Right cardiac atrium (tissue), 5 donors: ENCODE data around the gene GXYLT1. TPM values are rescaled to one million over a fixed set of nuclear protein-coding genes. Genes with fewer than 3 reads are reported as not detected.

Source experiments
- ATAC-seq, 2 donors: fragments of 200-7000 bp; cut with Tn5 transposase; one replicate each; pipeline versions ENCODE4 v1.8.0 to v1.9.1; 2020; ENCODE audit warnings: moderate library complexity in 2 of 2, mild to moderate bottlenecking in 1 of 2
- DNase-seq, 3 donors: peaks; one replicate each; pipeline ENCODE4 v3.0.0-alpha.2; 2020
- H3K27ac ChIP-seq: one replicate; pipeline ENCODE4 v1.5.1; 2013; ENCODE audit warnings: mild to moderate bottlenecking, low read length, control low read depth, moderate library complexity
- H3K27me3 ChIP-seq: one replicate; pipeline ENCODE4 v1.6.1; 2013; ENCODE audit not compliant: control insufficient read depth, insufficient read depth
- H3K4me1 ChIP-seq: one replicate; pipeline ENCODE4 v1.6.1; 2013; ENCODE audit warnings: low read length; ENCODE audit not compliant: control insufficient read depth, insufficient read depth
- H3K4me3 ChIP-seq: one replicate; pipeline ENCODE4 v1.5.1; 2013; ENCODE audit warnings: low read length, control low read depth
- H3K9me3 ChIP-seq: one replicate; pipeline ENCODE4 v1.6.1; 2013; ENCODE audit warnings: low read length; ENCODE audit not compliant: control insufficient read depth
- WGBS: extraction: QIAGEN DNeasy Blood & Tissue Kit; methylation state at CpG from one replicate; pipeline ENCODE4 v1.1.7; 2013; 5-methylcytosine and 5-hydroxymethylcytosine counted together
- intact Hi-C, 4 donors: fragments of 100-400 bp; cut with DNase I; formaldehyde crosslinking; loops; one replicate each; pipeline versions ENCODE4 v1.11.0 to v1.14.0; 2022 to 2023
- polyA plus RNA-seq: library from polyadenylated mRNA; stranded (reverse); fragments of 200-250 nt; gene quantifications from one replicate; pipeline ENCODE4 v1.2.3, GENCODE V29; 2013
- total RNA-seq, 4 donors: library from RNA; stranded (reverse); fragmentation: NEBNext Ultra II Directional; extraction: Animal tissue kit (Norgen Biotek cat#: 25700); gene quantifications; one replicate each; pipeline ENCODE4 v1.2.1, GENCODE V29; 2021
- donor health status: healthy with polysubstance abuse.
- donor health status: DM: no; HTN: yes; CAD: no.
- donor health status: DM: no; HTN: no; CAD: no.
- donor health status: DM: no; HTN: yes; CAD: no; lungs with severe emphysema.
- donor health status: DM: yes; HTN: yes; CAD: no.

The GXYLT1 gene
- total and polyA plus RNA-seq, 5 donors, result 2.0 to 8.2 (median 6.1) TPM

DNA sequence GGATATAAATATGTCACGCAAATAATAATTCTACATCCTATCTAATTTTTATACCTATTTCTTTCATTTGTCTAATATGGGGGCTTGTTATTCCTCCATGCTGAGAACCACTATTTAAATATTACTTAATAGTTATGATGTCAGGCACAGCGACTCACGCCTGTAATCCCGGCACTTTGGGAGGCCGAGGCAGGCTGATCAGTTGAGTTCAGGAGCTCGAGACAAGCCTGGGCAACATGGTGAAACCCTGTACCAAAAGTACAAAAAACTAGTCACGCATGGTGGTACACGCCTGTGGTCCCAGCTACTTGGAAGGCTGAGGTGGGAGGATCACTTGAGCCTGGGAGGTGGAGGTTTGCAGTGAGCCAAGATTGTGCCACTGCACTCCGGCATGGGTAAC lies 45.2 kb downstream of the GXYLT1 start:
- intact Hi-C loops, result no loop called here
- Histone ChIP-seq H3K27me3 (no peaks in the 10 kb centered on the region), H3K4me1 (no peaks in the 10 kb centered on the region), H3K27ac (no peak overlapping the region), H3K4me3 (no peak overlapping the region), H3K9me3 (no peaks in the 10 kb centered on the region)
- no peak for ATAC-seq
- 96% methylated on average over 9 of the region's 9 CpGs for WGBS
- no peak for DNase-seq

GRCh38 chr12:42097971-42098370 lies 46.7 kb downstream of the GXYLT1 start:
- peak in 1 of 2 donors; percentile 37 for ATAC-seq
- WGBS, result 23% methylated on average over 5 of the region's 5 CpGs
- intact Hi-C loops, result no loop called here

DNA sequence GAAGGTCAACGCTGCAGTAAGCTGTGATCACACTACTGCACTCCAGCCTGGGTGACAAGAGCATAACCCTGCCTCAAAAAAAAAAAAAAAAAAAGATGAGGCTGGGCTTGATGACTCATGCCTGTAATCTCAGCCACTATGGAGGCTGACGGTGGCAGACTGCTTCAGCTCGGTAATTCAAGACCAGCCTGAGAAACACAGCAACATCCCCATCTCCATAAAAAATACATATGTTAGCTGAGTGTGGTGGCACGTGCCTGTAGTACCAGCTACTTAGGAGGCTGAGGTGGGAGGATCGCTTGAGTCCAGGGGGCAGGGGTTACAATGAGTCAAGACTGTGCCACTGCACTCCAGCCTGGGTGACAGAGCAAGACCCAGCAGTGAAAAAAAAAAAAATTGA lies 50.4 kb downstream of the GXYLT1 start:
- intact Hi-C loops, result no loop called here
- DNase-seq (no peak), ATAC-seq (peak; percentile 38 to 39)
- no peak overlapping the region for H3K27ac ChIP-seq
- 82% methylated on average over 5 of the region's 5 CpGs for WGBS
- no peaks in the 10 kb centered on the region for H3K4me1 ChIP-seq
- H3K4me3 ChIP-seq, result no peak overlapping the region
- no peaks in the 10 kb centered on the region for H3K27me3 ChIP-seq
- no peaks in the 10 kb centered on the region for H3K9me3 ChIP-seq

More at GRCh38 chr12:42097971-42098370, 46.7 kb downstream of the GXYLT1 start:
- H3K4me3 ChIP-seq, result peak overlapping the region; percentile 68
- H3K9me3 ChIP-seq, result no peaks in the 10 kb centered on the region
- H3K4me1 ChIP-seq, result no peaks in the 10 kb centered on the region
- DNase-seq, result no peak
- H3K27ac ChIP-seq, result no peak overlapping the region
- H3K27me3 ChIP-seq, result no peaks in the 10 kb centered on the region

DNA sequence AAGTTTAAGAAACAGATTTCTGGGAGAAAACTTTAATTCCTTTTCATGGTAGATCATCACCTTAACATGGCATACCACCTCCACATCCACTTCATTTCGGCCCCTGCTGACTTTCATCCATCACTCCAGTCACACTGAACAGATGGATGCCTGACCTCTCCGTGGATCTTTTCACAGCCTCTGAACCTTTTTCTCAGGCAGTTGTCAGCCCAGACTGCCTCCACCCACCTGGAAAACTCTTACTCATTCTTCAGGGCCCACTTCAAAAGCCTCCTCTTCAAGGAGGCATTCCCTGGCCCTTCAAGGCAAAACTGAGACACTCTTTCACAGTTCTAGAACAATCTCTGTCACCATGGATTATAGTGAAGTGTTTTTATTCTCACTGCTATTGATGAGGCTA lies 52.9 kb downstream of the GXYLT1 start:
- 84% methylated on average over 2 of the region's 2 CpGs for WGBS
- intact Hi-C loops, result no loop called here
- no peaks in the 10 kb centered on the region for H3K9me3 ChIP-seq
- H3K27ac ChIP-seq, result no peak overlapping the region
- no peaks in the 10 kb centered on the region for H3K27me3 ChIP-seq
- ATAC-seq (no peak), DNase-seq (no peak)
- no peaks in the 10 kb centered on the region for H3K4me1 ChIP-seq
- H3K4me3 ChIP-seq, result no peak overlapping the region

DNA sequence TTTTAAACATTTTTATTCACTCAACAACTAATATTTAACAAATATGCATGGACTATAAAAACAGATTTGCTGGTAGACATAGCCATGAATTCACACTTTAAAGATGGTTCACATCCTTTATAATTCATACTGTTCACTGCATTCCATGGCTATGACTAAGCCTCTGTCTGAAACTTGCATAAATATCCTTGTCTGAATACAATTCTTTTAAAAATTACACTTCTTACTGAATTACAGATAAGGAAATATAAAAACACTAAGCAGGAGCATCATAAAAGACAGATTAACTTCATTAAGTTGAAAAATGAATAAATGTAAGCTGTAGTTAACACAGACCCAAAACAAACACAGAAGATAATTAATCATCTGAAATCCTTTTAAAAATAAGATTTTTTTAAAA lies 53.8 kb downstream of the GXYLT1 start:
- no peak for ATAC-seq
- Histone ChIP-seq H3K27me3 (no peaks in the 10 kb centered on the region), H3K4me1 (peaks cover 2% of the 10 kb centered on the region), H3K4me3 (no peak overlapping the region), H3K9me3 (no peaks in the 10 kb centered on the region), H3K27ac (no peak overlapping the region)
- DNase-seq, result no peak
- intact Hi-C loops, result no loop called here

DNA sequence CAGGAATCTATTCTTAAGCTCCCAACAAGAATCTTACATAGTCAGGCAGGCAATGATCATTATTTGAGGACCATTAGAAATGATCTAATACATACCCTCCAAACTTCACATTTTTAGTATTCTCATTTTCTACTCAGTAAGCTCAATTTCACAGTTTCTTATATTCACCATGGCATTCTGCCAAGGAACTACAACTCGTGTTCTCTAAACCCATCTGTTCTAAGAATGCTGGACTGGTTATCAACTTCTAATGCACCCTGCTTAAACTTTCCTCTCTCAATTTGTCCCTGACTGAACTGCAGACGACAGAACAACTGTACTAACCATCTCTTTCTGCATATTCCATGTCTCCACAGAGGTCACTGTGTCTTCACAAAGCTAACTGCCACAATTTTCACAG lies 58.6 kb downstream of the GXYLT1 start:
- H3K4me1 ChIP-seq, result peaks cover 3% of the 10 kb centered on the region
- H3K9me3 ChIP-seq, result no peaks in the 10 kb centered on the region
- no peak for ATAC-seq
- H3K4me3 ChIP-seq, result no peak overlapping the region
- H3K27me3 ChIP-seq, result no peaks in the 10 kb centered on the region
- no peak for DNase-seq
- H3K27ac ChIP-seq, result no peak overlapping the region
- WGBS, result 26% methylated on average over 2 of the region's 2 CpGs
- intact Hi-C loops, result no loop called here

- 71% methylated on average over 3 of the region's 3 CpGs for WGBS
- peaks cover 3% of the 10 kb centered on the region for H3K4me1 ChIP-seq
- no peaks in the 10 kb centered on the region for H3K27me3 ChIP-seq
- DNase-seq (no peak), ATAC-seq (no peak)
- intact Hi-C loops, result no loop called here
- no peak overlapping the region for H3K4me3 ChIP-seq
- H3K27ac ChIP-seq, result no peak overlapping the region
- no peaks in the 10 kb centered on the region for H3K9me3 ChIP-seq
Observed at GRCh38 chr12:42085594-42085993, 59.1 kb downstream of the GXYLT1 start.

GRCh38 chr12:42084522-42084921 lies 60.2 kb downstream of the GXYLT1 start:
- no peak for ATAC-seq
- no peaks in the 10 kb centered on the region for H3K27me3 ChIP-seq
- H3K27ac ChIP-seq, result no peak overlapping the region
- no peak overlapping the region for H3K4me3 ChIP-seq
- H3K4me1 ChIP-seq, result peaks cover 3% of the 10 kb centered on the region
- no peak for DNase-seq
- intact Hi-C loops, result no loop called here
- H3K9me3 ChIP-seq, result no peaks in the 10 kb centered on the region

- no peak overlapping the region for H3K4me3 ChIP-seq
- no peaks in the 10 kb centered on the region for H3K9me3 ChIP-seq
- intact Hi-C loops, result no loop called here
- DNase-seq (no peak), ATAC-seq (no peak)
- no peaks in the 10 kb centered on the region for H3K4me1 ChIP-seq
- no peaks in the 10 kb centered on the region for H3K27me3 ChIP-seq
- no peak overlapping the region for H3K27ac ChIP-seq
- 75% methylated on average over 3 of the region's 3 CpGs for WGBS
Observed at GRCh38 chr12:42076976-42077375, 67.7 kb downstream of the GXYLT1 start.

DNA sequence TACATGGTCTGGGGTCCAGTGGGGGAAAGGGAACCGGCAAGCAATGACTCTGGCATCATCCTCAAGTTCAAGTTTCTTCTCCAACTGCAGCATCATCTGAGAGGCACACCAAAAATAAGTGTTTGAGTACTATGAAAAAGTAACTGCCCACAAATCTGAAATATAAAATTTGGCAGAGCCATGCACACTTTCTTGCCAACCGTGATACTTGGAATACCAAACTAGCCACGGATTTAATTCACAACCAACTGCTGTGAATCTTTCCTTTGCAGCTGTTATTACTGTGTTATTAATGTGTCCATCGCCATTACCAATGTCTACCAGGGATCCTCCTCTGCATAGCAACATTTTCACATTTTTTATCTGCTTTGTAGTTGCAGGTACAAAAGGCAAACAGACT lies 74.6 kb downstream of the GXYLT1 start:
- no peaks in the 10 kb centered on the region for H3K9me3 ChIP-seq
- no peak for ATAC-seq
- WGBS, result 79% methylated on average over 4 of the region's 4 CpGs
- H3K4me1 ChIP-seq, result no peaks in the 10 kb centered on the region
- H3K27me3 ChIP-seq, result no peaks in the 10 kb centered on the region
- intact Hi-C loops, result no loop called here
- no peak overlapping the region for H3K4me3 ChIP-seq
- no peak for DNase-seq
- H3K27ac ChIP-seq, result no peak overlapping the region

DNA sequence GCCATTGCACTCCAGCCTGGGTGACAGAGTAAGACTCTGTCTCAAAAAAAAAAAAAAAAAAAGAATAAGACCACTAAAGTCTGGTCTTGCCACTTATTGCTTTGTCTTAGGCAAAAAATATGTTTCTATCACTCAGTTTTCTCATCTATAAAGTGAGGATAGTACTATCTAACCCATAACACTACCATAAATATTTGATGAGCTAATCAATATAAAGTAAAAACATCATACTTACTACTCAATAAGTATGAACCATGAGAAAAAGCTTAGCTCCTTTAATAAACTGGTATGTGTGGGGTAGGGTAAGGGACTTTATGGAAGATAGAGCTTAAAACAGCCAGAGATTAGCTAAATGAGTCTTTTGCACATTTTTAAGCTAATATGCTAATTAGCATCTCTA lies 85.5 kb downstream of the GXYLT1 start:
- intact Hi-C loops, result no loop called here
- Histone ChIP-seq H3K27me3 (no peaks in the 10 kb centered on the region), H3K9me3 (no peaks in the 10 kb centered on the region), H3K27ac (no peak overlapping the region), H3K4me3 (no peak overlapping the region), H3K4me1 (no peaks in the 10 kb centered on the region)
- ATAC-seq (no peak), DNase-seq (no peak)

- Histone ChIP-seq H3K27me3 (no peaks in the 10 kb centered on the region), H3K27ac (no peak overlapping the region), H3K4me1 (no peaks in the 10 kb centered on the region), H3K4me3 (no peak overlapping the region), H3K9me3 (no peaks in the 10 kb centered on the region)
- ATAC-seq (no peak), DNase-seq (no peak)
- intact Hi-C loops, result no loop called here
- 85% methylated on average over 3 of the region's 3 CpGs for WGBS
Observed at GRCh38 chr12:42056130-42056529, 88.5 kb downstream of the GXYLT1 start.
